OCI-LY1 (cell line): ENCODE data around the gene KRT73.

Source experiments
- H2AFZ ChIP-seq: fragments of 200-600 bp; sonication (generic), shearing (Covaris generic); 2 replicates; pipeline ENCODE4 v1.6.0; 2014; ENCODE audit warnings: antibody characterized with exemption, mild to moderate bottlenecking, low read length
- H3F3A ChIP-seq: fragments of 200-600 bp; sonication (generic), shearing (Covaris generic); 2 replicates; pipeline ENCODE4 v1.6.0; 2014; ENCODE audit warnings: mild to moderate bottlenecking, antibody characterized with exemption, low read length, moderate library complexity; ENCODE audit not compliant: insufficient read depth
- H3K27ac ChIP-seq: fragments of 200-600 bp; sonication (generic); 2 replicates; pipeline ENCODE4 v1.5.1; 2014; ENCODE audit warnings: low read length, mixed run types, mild to moderate bottlenecking, low read depth; ENCODE audit not compliant: poor library complexity, severe bottlenecking
- H3K27me3 ChIP-seq: fragments of 200-600 bp; sonication (generic); 2 replicates; pipeline ENCODE4 v1.6.0; 2014; ENCODE audit warnings: antibody characterized with exemption, mild to moderate bottlenecking, low read length, moderate library complexity; ENCODE audit not compliant: insufficient read depth
- H3K36me3 ChIP-seq: fragments of 200-600 bp; sonication (generic); 2 replicates; pipeline ENCODE4 v1.6.1; 2014; ENCODE audit warnings: mild to moderate bottlenecking, antibody characterized with exemption, low read length, moderate library complexity, mixed read lengths; ENCODE audit not compliant: insufficient read depth
- H3K4me1 ChIP-seq: fragments of 200-600 bp; sonication (generic); 2 replicates; pipeline ENCODE4 v1.5.1; 2014; ENCODE audit warnings: mild to moderate bottlenecking, low read length, moderate library complexity; ENCODE audit not compliant: insufficient read depth, severe bottlenecking
- H3K4me2 ChIP-seq: fragments of 200-600 bp; sonication (generic), shearing (Covaris generic); 2 replicates; pipeline ENCODE4 v1.6.1; 2014; ENCODE audit warnings: low read length
- H3K4me3 ChIP-seq: fragments of 200-600 bp; sonication (generic); 2 replicates; pipeline ENCODE4 v1.5.1; 2014; ENCODE audit warnings: low read length, low read depth, mild to moderate bottlenecking, mixed read lengths; ENCODE audit not compliant: poor library complexity, severe bottlenecking
- H3K79me2 ChIP-seq: fragments of 200-600 bp; shearing (Covaris generic); 2 replicates; pipeline ENCODE4 v1.6.1; 2016; ENCODE audit warnings: mixed run types, low read length, mixed read lengths; ENCODE audit not compliant: insufficient read depth
- H3K9ac ChIP-seq: fragments of 200-600 bp; sonication (generic), shearing (Covaris generic); 2 replicates; pipeline ENCODE4 v1.6.1; 2014; ENCODE audit warnings: mild to moderate bottlenecking, low read length, mixed read lengths
- H3K9me2 ChIP-seq: fragments of 200-600 bp; sonication (generic), shearing (Covaris generic); 2 replicates; pipeline ENCODE4 v1.6.1; 2014; ENCODE audit warnings: low read depth, mild to moderate bottlenecking, low read length, mixed read lengths
- H3K9me3 ChIP-seq: fragments of 200-600 bp; shearing (Covaris generic); 2 replicates; pipeline ENCODE4 v1.6.1; 2014; ENCODE audit warnings: low read length, mixed read lengths
- H4K20me1 ChIP-seq: fragments of 200-600 bp; sonication (generic), shearing (Covaris generic); 2 replicates; pipeline ENCODE4 v1.6.0; 2016; ENCODE audit warnings: mild to moderate bottlenecking, low read length; ENCODE audit not compliant: insufficient read depth
- CTCF ChIP-seq: fragments of 200-600 bp; sonication (generic), shearing (Covaris generic); IDR thresholded peaks from 2 replicates; pipeline ENCODE4 v1.5.1; 2017; ENCODE audit warnings: mild to moderate bottlenecking, antibody characterized with exemption, low read length, moderate library complexity, mixed read lengths
- EZH2 ChIP-seq: fragments of 200-600 bp; sonication (generic), shearing (Covaris generic); IDR thresholded peaks from 2 replicates; pipeline ENCODE4 v1.8.0; 2017; ENCODE audit warnings: borderline replicate concordance, mixed run types, mild to moderate bottlenecking, antibody characterized with exemption, low read length, moderate library complexity, mixed read lengths

KRT73 gene

GRCh38 chr12:52645120-52645761, 26.9 kb upstream of the KRT73 start:
- Histone ChIP-seq H3K9me2 (no peaks in the 10 kb centered on the region), H3F3A (no peaks in the 10 kb centered on the region), H4K20me1 (no peaks in the 10 kb centered on the region), H2AFZ (no peak overlapping the region), H3K4me3 (no peak overlapping the region), H3K27ac (no peak overlapping the region), H3K79me2 (no peaks in the 10 kb centered on the region), H3K9me3 (no peaks in the 10 kb centered on the region), H3K4me2 (no peak overlapping the region), H3K9ac (no peak overlapping the region), H3K27me3 (no peaks in the 10 kb centered on the region; the same call in 1 of the 2 replicates), H3K4me1 (no peaks in the 10 kb centered on the region), H3K36me3 (no peaks in the 10 kb centered on the region)
- TF ChIP-seq CTCF, result no peak
- TF ChIP-seq EZH2, result no peak

- no peak overlapping the region for H2AFZ ChIP-seq
- TF ChIP-seq EZH2 (no peak), CTCF (no peak)
- no peak overlapping the region for H3K4me2 ChIP-seq
- H3K9ac ChIP-seq, result no peak overlapping the region
- no peaks in the 10 kb centered on the region for H3K4me1 ChIP-seq
- no peaks in the 10 kb centered on the region for H3K9me3 ChIP-seq
- H3K9me2 ChIP-seq, result no peaks in the 10 kb centered on the region
- no peaks in the 10 kb centered on the region for H4K20me1 ChIP-seq
- H3K79me2 ChIP-seq, result no peaks in the 10 kb centered on the region
- no peaks in the 10 kb centered on the region for H3F3A ChIP-seq
- H3K27me3 ChIP-seq, result no peaks in the 10 kb centered on the region
- H3K36me3 ChIP-seq, result no peaks in the 10 kb centered on the region
- no peak overlapping the region for H3K4me3 ChIP-seq
- no peak overlapping the region for H3K27ac ChIP-seq
Measured at GRCh38 chr12:52644078-52644415, 25.7 kb upstream of the KRT73 start.

GRCh38 chr12:52643233-52644077, 25.1 kb upstream of the KRT73 start:
- Histone ChIP-seq H2AFZ (no peak overlapping the region), H3K79me2 (no peaks in the 10 kb centered on the region), H3K27ac (no peak overlapping the region), H3K4me2 (no peak overlapping the region), H4K20me1 (no peaks in the 10 kb centered on the region), H3K9ac (no peak overlapping the region), H3K9me3 (no peaks in the 10 kb centered on the region), H3K36me3 (no peaks in the 10 kb centered on the region), H3K27me3 (no peaks in the 10 kb centered on the region), H3K4me3 (no peak overlapping the region), H3K9me2 (no peaks in the 10 kb centered on the region), H3F3A (no peaks in the 10 kb centered on the region), H3K4me1 (no peaks in the 10 kb centered on the region)
- no peak for TF ChIP-seq EZH2
- no peak for TF ChIP-seq CTCF
